Measurements from ENCODE around the gene SCML1. TPM values are rescaled to one million over a fixed set of nuclear protein-coding genes. Genes with fewer than 3 reads are reported as not detected.

The SCML1 gene
- polyA plus RNA-seq, 1 of the 3 experiments (the other 2 are of a cell fraction): 10.7 TPM

DNA sequence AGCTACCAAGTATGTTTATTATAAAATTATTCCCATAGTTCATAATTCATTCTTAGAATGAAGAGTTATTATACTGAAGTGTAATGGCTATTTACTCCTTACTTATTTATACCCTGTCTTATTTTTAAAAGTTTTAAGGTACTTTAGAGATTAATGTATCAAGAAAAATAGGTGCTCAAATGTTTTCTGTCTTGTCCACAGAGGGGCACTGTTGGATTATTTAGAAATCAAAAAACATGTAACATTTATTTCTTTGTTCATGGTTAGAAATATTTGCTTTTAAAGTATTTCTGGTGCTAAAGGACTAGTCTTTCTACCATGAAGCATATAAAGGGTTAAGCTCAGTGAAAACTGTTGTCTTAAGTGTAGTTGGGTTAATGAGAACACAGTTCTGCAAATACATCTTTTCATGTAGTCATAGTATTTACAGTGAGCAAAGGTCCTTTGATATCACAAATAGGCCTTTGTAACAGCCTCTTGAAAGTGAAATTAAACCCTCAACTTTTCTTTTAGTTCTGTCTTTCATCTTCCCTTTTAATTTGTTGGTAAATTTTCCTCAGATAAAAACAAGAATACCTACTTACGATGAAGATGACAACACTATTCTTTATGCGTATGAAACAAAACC is 7.7 kb downstream of the SCML1 start:
- peaks cover 0 to under 1% of the 10 kb centered on the region in 2 experiments for H3K36me3 ChIP-seq (replicated peaks in 1 of 2; ENCODE audit: control insufficient read depth in 1 of 2, insufficient read depth in 2 of 2, low read length in 1 of 2)
- H3K9me2 ChIP-seq: no peaks in the 10 kb centered on the region
- H3F3A ChIP-seq (replicated peaks; ENCODE audit: insufficient read depth): no peaks in the 10 kb centered on the region
- H3K9ac ChIP-seq: no peak overlapping the region
- TF ChIP-seq RAD21 (IDR thresholded peaks at IDR 0.05; ENCODE audit: low read length) (peak; percentile 56; the same call in 1 of the 2 replicates), NFIC (IDR thresholded peaks at IDR 0.05; ENCODE audit: borderline replicate concordance) (no peak), MEF2A (IDR thresholded peaks at IDR 0.05; ENCODE audit: borderline replicate concordance, low read depth) (no peak)
- TF ChIP-seq, protein P1, sequence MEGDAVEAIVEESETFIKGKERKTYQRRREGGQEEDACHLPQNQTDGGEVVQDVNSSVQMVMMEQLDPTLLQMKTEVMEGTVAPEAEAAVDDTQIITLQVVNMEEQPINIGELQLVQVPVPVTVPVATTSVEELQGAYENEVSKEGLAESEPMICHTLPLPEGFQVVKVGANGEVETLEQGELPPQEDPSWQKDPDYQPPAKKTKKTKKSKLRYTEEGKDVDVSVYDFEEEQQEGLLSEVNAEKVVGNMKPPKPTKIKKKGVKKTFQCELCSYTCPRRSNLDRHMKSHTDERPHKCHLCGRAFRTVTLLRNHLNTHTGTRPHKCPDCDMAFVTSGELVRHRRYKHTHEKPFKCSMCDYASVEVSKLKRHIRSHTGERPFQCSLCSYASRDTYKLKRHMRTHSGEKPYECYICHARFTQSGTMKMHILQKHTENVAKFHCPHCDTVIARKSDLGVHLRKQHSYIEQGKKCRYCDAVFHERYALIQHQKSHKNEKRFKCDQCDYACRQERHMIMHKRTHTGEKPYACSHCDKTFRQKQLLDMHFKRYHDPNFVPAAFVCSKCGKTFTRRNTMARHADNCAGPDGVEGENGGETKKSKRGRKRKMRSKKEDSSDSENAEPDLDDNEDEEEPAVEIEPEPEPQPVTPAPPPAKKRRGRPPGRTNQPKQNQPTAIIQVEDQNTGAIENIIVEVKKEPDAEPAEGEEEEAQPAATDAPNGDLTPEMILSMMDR (IDR thresholded peaks at IDR 0.05): peak; percentile 69
- no peak for DNase-seq
- H2AFZ ChIP-seq (ENCODE audit: low read depth): no peak overlapping the region
- ChIA-PET CTCF (interaction anchor here (0.7 to 2.9 kb wide), 8 partner anchors 68 to 633 kb away, joined by 3 to 13 read pairs (median 4); no protein-coding TSS in a partner anchor), POLR2A (no interaction called here)
- WGBS (ENCODE audit: low lambda C conversion rate): 74% methylated on average over 2 of the region's 2 CpGs
- H3K79me2 ChIP-seq (ENCODE audit: insufficient read depth): peaks cover 17% of the 10 kb centered on the region; the same call in 1 of the 2 replicates
- no peak overlapping the region for H3K27ac ChIP-seq (ENCODE audit: low read depth in 2 of 2, low read length in 1 of 2)
- H3K27me3 ChIP-seq (ENCODE audit: insufficient read depth): no peaks in the 10 kb centered on the region
- H3K4me2 ChIP-seq: no peak overlapping the region
- H4K20me1 ChIP-seq (ENCODE audit: insufficient read depth): no peaks in the 10 kb centered on the region
- H3K4me3 ChIP-seq (ENCODE audit: low read depth in 2 of 2, low read length in 1 of 2): no peak overlapping the region
- no peaks in the 10 kb centered on the region for H3K9me3 ChIP-seq
- H3K4me1 ChIP-seq (ENCODE audit: control insufficient read depth in 1 of 2, insufficient read depth in 2 of 2, low read depth in 1 of 2, low read length in 1 of 2): no peaks in the 10 kb centered on the region

DNA sequence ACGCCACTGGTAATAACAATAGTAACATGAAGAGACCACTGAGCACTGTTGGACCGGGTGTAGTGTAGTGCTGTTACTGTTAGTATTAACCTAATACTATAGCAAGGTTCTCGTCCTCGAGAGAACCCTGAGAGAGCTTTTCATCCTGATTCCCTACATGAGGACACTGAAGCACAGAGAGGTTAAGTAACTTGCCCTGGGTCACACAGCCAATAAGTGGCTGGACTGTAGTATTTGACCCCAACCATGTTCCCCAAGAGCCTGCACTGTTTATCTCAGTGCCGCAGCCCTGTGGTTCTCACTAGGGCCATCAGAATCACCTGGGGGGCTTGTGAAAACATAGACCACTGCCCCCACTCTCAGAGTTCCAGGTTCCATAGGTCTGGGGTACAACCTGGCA is 10.4 kb downstream of the SCML1 start:
- H3K36me3 ChIP-seq (replicated peaks in 1 of 2; ENCODE audit: control insufficient read depth in 1 of 2, insufficient read depth in 2 of 2, low read length in 1 of 2): peaks cover 4 to 10% of the 10 kb centered on the region in 2 experiments
- H4K20me1 ChIP-seq (ENCODE audit: insufficient read depth): no peaks in the 10 kb centered on the region
- H3K9me3 ChIP-seq: no peaks in the 10 kb centered on the region
- no peak overlapping the region for H3K4me3 ChIP-seq (ENCODE audit: low read depth in 2 of 2, low read length in 1 of 2)
- ChIA-PET CTCF (no interaction called here), POLR2A (no interaction called here)
- no peak overlapping the region for H2AFZ ChIP-seq (ENCODE audit: low read depth)
- no peak overlapping the region for H3K27ac ChIP-seq (ENCODE audit: low read depth in 2 of 2, low read length in 1 of 2)
- no peaks in the 10 kb centered on the region for H3K27me3 ChIP-seq (ENCODE audit: insufficient read depth)
- H3K9ac ChIP-seq: no peak overlapping the region
- no peaks in the 10 kb centered on the region for H3K9me2 ChIP-seq
- H3K79me2 ChIP-seq (ENCODE audit: insufficient read depth): peaks cover 2% of the 10 kb centered on the region; the same call in 1 of the 2 replicates
- DNase-seq: no peak
- H3K4me2 ChIP-seq: no peak overlapping the region
- no peaks in the 10 kb centered on the region for H3F3A ChIP-seq (replicated peaks; ENCODE audit: insufficient read depth)
- WGBS (ENCODE audit: low lambda C conversion rate): 38% methylated on average over 4 of the region's 5 CpGs
- TF ChIP-seq, protein P2, sequence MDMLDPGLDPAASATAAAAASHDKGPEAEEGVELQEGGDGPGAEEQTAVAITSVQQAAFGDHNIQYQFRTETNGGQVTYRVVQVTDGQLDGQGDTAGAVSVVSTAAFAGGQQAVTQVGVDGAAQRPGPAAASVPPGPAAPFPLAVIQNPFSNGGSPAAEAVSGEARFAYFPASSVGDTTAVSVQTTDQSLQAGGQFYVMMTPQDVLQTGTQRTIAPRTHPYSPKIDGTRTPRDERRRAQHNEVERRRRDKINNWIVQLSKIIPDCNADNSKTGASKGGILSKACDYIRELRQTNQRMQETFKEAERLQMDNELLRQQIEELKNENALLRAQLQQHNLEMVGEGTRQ (IDR thresholded peaks at IDR 0.05; ENCODE audit: borderline replicate concordance, low read depth, low read length): no peak
- no peaks in the 10 kb centered on the region for H3K4me1 ChIP-seq (ENCODE audit: control insufficient read depth in 1 of 2, insufficient read depth in 2 of 2, low read depth in 1 of 2, low read length in 1 of 2)

DNA sequence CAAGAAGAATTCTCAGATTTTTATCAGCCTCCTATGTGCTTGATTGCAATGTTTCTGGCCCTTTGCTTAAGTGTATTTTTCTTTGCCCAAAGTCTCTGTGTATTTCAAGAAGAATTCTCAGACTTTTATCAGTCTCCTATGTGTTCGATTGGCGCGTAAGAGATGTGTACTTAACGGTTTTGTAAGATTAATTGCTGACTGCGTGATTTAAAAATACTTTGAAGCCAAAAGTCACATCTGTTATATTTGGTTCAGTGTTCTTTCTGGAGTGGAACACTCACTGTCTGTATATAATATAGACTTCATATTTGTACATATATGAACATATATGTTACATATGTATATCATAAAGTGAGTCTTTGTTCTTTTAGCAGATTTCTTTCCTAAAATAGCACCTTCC is 11.4 kb downstream of the SCML1 start:
- H3F3A ChIP-seq (replicated peaks; ENCODE audit: insufficient read depth): no peaks in the 10 kb centered on the region
- no peaks in the 10 kb centered on the region for H3K9me2 ChIP-seq
- no peaks in the 10 kb centered on the region for H3K9me3 ChIP-seq
- H3K79me2 ChIP-seq (ENCODE audit: insufficient read depth): no peaks in the 10 kb centered on the region
- TF ChIP-seq RCOR1 (IDR thresholded peaks at IDR 0.05; ENCODE audit: low read length) (no peak), NRF1 (IDR thresholded peaks at IDR 0.05; ENCODE audit: low read depth, low read length) (no peak), JUND (IDR thresholded peaks at IDR 0.05) (no peak)
- no peak overlapping the region for H3K4me3 ChIP-seq (ENCODE audit: low read depth in 2 of 2, low read length in 1 of 2)
- no peaks in the 10 kb centered on the region for H3K4me1 ChIP-seq (ENCODE audit: control insufficient read depth in 1 of 2, insufficient read depth in 2 of 2, low read depth in 1 of 2, low read length in 1 of 2)
- no peak overlapping the region for H2AFZ ChIP-seq (ENCODE audit: low read depth)
- H3K27me3 ChIP-seq (ENCODE audit: insufficient read depth): no peaks in the 10 kb centered on the region
- POLR2A ChIA-PET: no interaction called here
- no peak overlapping the region for H3K4me2 ChIP-seq
- H3K36me3 ChIP-seq (replicated peaks in 1 of 2; ENCODE audit: control insufficient read depth in 1 of 2, insufficient read depth in 2 of 2, low read length in 1 of 2): peaks cover 4 to 10% of the 10 kb centered on the region in 2 experiments
- H4K20me1 ChIP-seq (ENCODE audit: insufficient read depth): no peaks in the 10 kb centered on the region
- no peak overlapping the region for H3K27ac ChIP-seq (ENCODE audit: low read depth in 2 of 2, low read length in 1 of 2)
- WGBS (ENCODE audit: low lambda C conversion rate): 61% methylated on average over 5 of the region's 5 CpGs
- DNase-seq: no peak
- CTCF ChIA-PET: no interaction called here
- H3K9ac ChIP-seq: no peak overlapping the region

All from SK-N-SH (cell line).